B cell (primary cell): Measurements from ENCODE around the gene SPECC1.

Experiments
- CTCF ChIP-seq: fragments of 200-600 bp; IDR thresholded peaks from one replicate; pipeline ENCODE4 v1.8.0; 2022; ENCODE audit warnings: antibody characterized with exemption, mild to moderate bottlenecking
- EZH2 ChIP-seq: IDR thresholded peaks from 2 replicates; pipeline ENCODE4 v1.6.1; 2012; ENCODE audit warnings: borderline replicate concordance, low read depth, mild to moderate bottlenecking, moderate library complexity, low read length; ENCODE audit not compliant: insufficient read depth, poor library complexity, severe bottlenecking

GRCh38 chr17:20086416-20087076, 77.4 kb downstream of the SPECC1 start:
- TF ChIP-seq CTCF: no peak
- no peak for TF ChIP-seq EZH2
